DOHH2 (cell line): Measurements from ENCODE around the gene ZNF335.

Experiments
- H3F3A ChIP-seq: fragments of 200-600 bp; sonication (generic), shearing (Covaris generic); 2 replicates; pipeline ENCODE4 v1.6.0; 2016; ENCODE audit warnings: antibody characterized with exemption, mild to moderate bottlenecking; ENCODE audit not compliant: control insufficient read depth, insufficient read depth
- H3K27ac ChIP-seq: fragments of 200-600 bp; sonication (generic); 2 replicates; pipeline ENCODE4 v1.5.1; 2014; ENCODE audit warnings: low read depth, mild to moderate bottlenecking, low read length, moderate library complexity
- H3K27me3 ChIP-seq: fragments of 200-600 bp; sonication (generic); 2 replicates; pipeline ENCODE4 v1.6.1; 2014; ENCODE audit warnings: mild to moderate bottlenecking, low read length, mixed read lengths; ENCODE audit not compliant: control insufficient read depth
- H3K36me3 ChIP-seq: fragments of 200-600 bp; sonication (generic); 2 replicates; pipeline ENCODE4 v1.6.1; 2014; ENCODE audit warnings: mild to moderate bottlenecking, low read length, moderate library complexity, mixed read lengths; ENCODE audit not compliant: control insufficient read depth
- H3K4me1 ChIP-seq: fragments of 200-600 bp; sonication (generic); 2 replicates; pipeline ENCODE4 v1.6.1; 2014; ENCODE audit warnings: mild to moderate bottlenecking, low read length, mixed read lengths; ENCODE audit not compliant: control insufficient read depth
- H3K4me2 ChIP-seq: fragments of 200-600 bp; sonication (generic); 2 replicates; pipeline ENCODE4 v1.6.0; 2014; ENCODE audit warnings: mild to moderate bottlenecking, low read length, moderate library complexity
- H3K4me3 ChIP-seq: fragments of 200-600 bp; sonication (generic); 2 replicates; pipeline ENCODE4 v1.5.1; 2014; ENCODE audit warnings: mild to moderate bottlenecking, low read length, mixed read lengths
- H3K79me2 ChIP-seq: fragments of 200-600 bp; sonication (generic); 2 replicates; pipeline ENCODE4 v1.6.1; 2014; ENCODE audit warnings: mild to moderate bottlenecking, low read length, mixed read lengths; ENCODE audit not compliant: control insufficient read depth
- H3K9me2 ChIP-seq: fragments of 200-600 bp; sonication (generic); replicated peaks from 2 replicates; pipeline ENCODE4 v1.6.1; 2014; ENCODE audit warnings: mild to moderate bottlenecking, low read length, mixed read lengths; ENCODE audit not compliant: control insufficient read depth
- H3K9me3 ChIP-seq: fragments of 200-600 bp; sonication (generic); 2 replicates; pipeline ENCODE4 v1.6.1; 2014; ENCODE audit warnings: antibody characterized with exemption, low read length, mixed read lengths; ENCODE audit not compliant: control insufficient read depth, insufficient read depth
- H4K20me1 ChIP-seq: fragments of 200-600 bp; sonication (generic); 2 replicates; pipeline ENCODE4 v1.6.0; 2014; ENCODE audit warnings: low read depth, mild to moderate bottlenecking, antibody characterized with exemption, low read length, moderate library complexity; ENCODE audit not compliant: control insufficient read depth, insufficient read depth
- EZH2phosphoT487 ChIP-seq: fragments of 200-600 bp; sonication (generic); IDR thresholded peaks from 2 replicates; pipeline ENCODE4 v1.6.1; 2017; ENCODE audit warnings: borderline replicate concordance, mild to moderate bottlenecking, antibody characterized with exemption, low read length, moderate library complexity, mixed read lengths
- TF ChIP-seq, protein P1 (sequence below): fragments of 200-600 bp; sonication (generic); IDR thresholded peaks from one replicate; pipeline ENCODE4 v1.5.1; 2014; ENCODE audit warnings: antibody characterized with exemption, mild to moderate bottlenecking, low read depth, low read length; ENCODE audit not compliant: poor library complexity, severe bottlenecking

ZNF335 gene

DNA sequence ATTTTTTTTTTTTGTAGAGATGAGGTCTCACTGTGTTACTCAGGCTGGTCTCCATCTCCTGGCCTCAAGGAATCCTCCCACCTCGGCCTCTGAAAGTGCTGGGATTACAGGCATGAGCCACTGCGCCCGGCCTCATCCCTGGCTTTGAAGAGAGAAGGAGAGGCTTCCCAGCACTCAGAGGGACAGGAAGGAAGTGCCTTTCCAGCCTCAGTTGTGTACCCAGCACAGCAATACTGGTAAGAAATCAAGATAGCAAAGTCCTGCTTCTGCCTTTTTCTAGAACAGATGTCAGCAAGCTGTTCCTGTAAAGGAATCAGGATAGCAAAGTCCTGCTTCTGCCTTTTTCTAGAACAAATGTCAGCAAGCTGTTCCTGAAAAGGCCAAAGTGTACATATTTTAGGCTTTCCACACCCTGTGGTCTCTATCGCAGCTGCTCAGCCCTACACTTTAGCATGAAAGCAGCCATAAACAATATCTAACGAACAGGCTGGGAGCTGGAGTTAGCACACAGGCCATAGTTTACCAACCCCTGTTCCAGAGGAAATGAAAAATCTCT lies 53.7 kb downstream of the ZNF335 start:
- Histone ChIP-seq H3K9me2 (no peaks in the 10 kb centered on the region), H4K20me1 (no peaks in the 10 kb centered on the region), H3K9me3 (no peaks in the 10 kb centered on the region), H3K27ac (no peak overlapping the region), H3K27me3 (peaks cover 23% of the 10 kb centered on the region), H3F3A (no peaks in the 10 kb centered on the region), H3K36me3 (no peaks in the 10 kb centered on the region), H3K4me2 (no peak overlapping the region), H3K4me3 (no peak overlapping the region), H3K79me2 (no peaks in the 10 kb centered on the region), H3K4me1 (no peaks in the 10 kb centered on the region)
- no peak for TF ChIP-seq EZH2phosphoT487
- TF ChIP-seq, protein P1, sequence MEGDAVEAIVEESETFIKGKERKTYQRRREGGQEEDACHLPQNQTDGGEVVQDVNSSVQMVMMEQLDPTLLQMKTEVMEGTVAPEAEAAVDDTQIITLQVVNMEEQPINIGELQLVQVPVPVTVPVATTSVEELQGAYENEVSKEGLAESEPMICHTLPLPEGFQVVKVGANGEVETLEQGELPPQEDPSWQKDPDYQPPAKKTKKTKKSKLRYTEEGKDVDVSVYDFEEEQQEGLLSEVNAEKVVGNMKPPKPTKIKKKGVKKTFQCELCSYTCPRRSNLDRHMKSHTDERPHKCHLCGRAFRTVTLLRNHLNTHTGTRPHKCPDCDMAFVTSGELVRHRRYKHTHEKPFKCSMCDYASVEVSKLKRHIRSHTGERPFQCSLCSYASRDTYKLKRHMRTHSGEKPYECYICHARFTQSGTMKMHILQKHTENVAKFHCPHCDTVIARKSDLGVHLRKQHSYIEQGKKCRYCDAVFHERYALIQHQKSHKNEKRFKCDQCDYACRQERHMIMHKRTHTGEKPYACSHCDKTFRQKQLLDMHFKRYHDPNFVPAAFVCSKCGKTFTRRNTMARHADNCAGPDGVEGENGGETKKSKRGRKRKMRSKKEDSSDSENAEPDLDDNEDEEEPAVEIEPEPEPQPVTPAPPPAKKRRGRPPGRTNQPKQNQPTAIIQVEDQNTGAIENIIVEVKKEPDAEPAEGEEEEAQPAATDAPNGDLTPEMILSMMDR = no peak

DNA sequence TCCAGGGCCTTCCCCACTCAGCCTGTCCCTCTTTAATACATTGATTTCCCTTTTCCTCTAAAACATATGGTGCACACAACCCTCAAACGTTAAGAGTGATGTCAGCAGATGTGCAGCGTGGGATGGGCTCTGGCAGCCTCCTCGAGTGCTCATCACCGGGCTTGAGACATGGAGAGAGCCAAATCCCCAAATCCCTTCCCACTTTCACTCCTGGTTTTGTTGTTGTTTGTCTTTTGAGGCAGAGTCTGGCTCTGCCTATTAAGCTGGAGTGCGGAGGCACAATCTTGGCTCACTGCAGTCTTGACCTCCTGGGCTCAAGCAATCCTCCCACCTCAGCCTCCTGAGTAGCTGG lies 54.2 kb downstream of the ZNF335 start:
- no peak overlapping the region for H3K4me2 ChIP-seq

DNA sequence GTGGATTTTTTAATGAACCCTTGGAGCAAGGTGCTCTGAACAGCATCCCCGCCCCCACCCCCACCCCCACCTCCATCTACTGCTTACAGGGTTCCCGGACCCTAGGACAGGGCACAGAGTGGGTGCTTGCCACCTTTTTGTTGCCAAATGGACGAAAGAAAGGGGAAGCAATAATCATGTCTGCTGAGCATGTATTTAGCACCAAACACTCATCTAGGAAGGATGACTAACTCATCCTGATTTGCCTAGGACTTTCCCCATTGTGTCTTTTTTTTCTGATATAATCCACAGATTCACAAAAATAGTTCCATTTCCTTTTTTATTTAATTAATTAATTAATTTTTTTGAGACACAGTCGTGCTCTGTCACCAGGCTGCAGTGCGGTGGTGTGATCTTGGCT lies 58.9 kb downstream of the ZNF335 start:
- Histone ChIP-seq H3K4me3 (no peak overlapping the region), H3K4me2 (no peak overlapping the region)

More for the DNA sequence above, 54.2 kb downstream of the ZNF335 start:
- H3K4me3 ChIP-seq = no peak overlapping the region
- H3K79me2 ChIP-seq = no peaks in the 10 kb centered on the region
- no peaks in the 10 kb centered on the region for H3K9me3 ChIP-seq
- H3K9me2 ChIP-seq = no peaks in the 10 kb centered on the region
- H4K20me1 ChIP-seq = no peaks in the 10 kb centered on the region
- no peak for TF ChIP-seq EZH2phosphoT487
- TF ChIP-seq, protein P1 = no peak
- H3K27me3 ChIP-seq = peaks cover 23% of the 10 kb centered on the region
- no peaks in the 10 kb centered on the region for H3F3A ChIP-seq
- H3K36me3 ChIP-seq = no peaks in the 10 kb centered on the region
- H3K27ac ChIP-seq = no peak overlapping the region
- no peaks in the 10 kb centered on the region for H3K4me1 ChIP-seq

More for the DNA sequence above, 58.9 kb downstream of the ZNF335 start:
- Histone ChIP-seq H3K9me2 (no peaks in the 10 kb centered on the region), H3K4me1 (peaks cover 14% of the 10 kb centered on the region), H3K27ac (no peak overlapping the region), H3K36me3 (no peaks in the 10 kb centered on the region), H3K9me3 (no peaks in the 10 kb centered on the region), H4K20me1 (no peaks in the 10 kb centered on the region), H3F3A (no peaks in the 10 kb centered on the region), H3K79me2 (no peaks in the 10 kb centered on the region), H3K27me3 (peaks cover 22% of the 10 kb centered on the region)
- TF ChIP-seq, protein P1 = no peak
- TF ChIP-seq EZH2phosphoT487 = no peak
